ENCODE data around the gene TET2. TPM values are rescaled to one million over a fixed set of nuclear protein-coding genes. Genes with fewer than 3 reads are reported as not detected.

TET2 gene
- total RNA-seq, 1 experiment from 2014 or later = 22.8 TPM

GRCh38 chr4:105283501-105283900 lies 136.8 kb downstream of the TET2 start:
- TF ChIP-seq, protein P1, sequence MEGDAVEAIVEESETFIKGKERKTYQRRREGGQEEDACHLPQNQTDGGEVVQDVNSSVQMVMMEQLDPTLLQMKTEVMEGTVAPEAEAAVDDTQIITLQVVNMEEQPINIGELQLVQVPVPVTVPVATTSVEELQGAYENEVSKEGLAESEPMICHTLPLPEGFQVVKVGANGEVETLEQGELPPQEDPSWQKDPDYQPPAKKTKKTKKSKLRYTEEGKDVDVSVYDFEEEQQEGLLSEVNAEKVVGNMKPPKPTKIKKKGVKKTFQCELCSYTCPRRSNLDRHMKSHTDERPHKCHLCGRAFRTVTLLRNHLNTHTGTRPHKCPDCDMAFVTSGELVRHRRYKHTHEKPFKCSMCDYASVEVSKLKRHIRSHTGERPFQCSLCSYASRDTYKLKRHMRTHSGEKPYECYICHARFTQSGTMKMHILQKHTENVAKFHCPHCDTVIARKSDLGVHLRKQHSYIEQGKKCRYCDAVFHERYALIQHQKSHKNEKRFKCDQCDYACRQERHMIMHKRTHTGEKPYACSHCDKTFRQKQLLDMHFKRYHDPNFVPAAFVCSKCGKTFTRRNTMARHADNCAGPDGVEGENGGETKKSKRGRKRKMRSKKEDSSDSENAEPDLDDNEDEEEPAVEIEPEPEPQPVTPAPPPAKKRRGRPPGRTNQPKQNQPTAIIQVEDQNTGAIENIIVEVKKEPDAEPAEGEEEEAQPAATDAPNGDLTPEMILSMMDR (conservative IDR thresholded peaks at IDR 0.05; ENCODE audit: low read depth, low read length) = no peak
- TF ChIP-seq EZH2 (IDR thresholded peaks at IDR 0.05; ENCODE audit: borderline replicate concordance, low read depth, low read length, poor library complexity, severe bottlenecking) = no peak
- Histone ChIP-seq H3K27me3 (replicated peaks; ENCODE audit: insufficient read depth, low read depth, low read length, poor library complexity) (no peaks in the 10 kb centered on the region), H3K4me3 (ENCODE audit: low read depth, low read length, poor library complexity, severe bottlenecking) (no peak overlapping the region), H3K27ac (ENCODE audit: low read depth, low read length, poor library complexity, severe bottlenecking) (no peak overlapping the region), H3K36me3 (ENCODE audit: insufficient read depth, low read length, poor library complexity, severe bottlenecking) (no peaks in the 10 kb centered on the region), H3K9me3 (ENCODE audit: low read depth, low read length, poor library complexity, severe bottlenecking) (no peaks in the 10 kb centered on the region), H3K4me1 (ENCODE audit: insufficient read depth, low read length, poor library complexity, severe bottlenecking) (no peaks in the 10 kb centered on the region)
- BruUV-seq (replicated peaks) = no TSS peak
- DNase-seq (ENCODE audit: low spot score) = no peak
- CTCF ChIA-PET = interaction anchor here (0.7 kb wide), 1 partner anchor 11 kb away, joined by 9 read pairs; no protein-coding TSS in a partner anchor
- POLR2A ChIA-PET (ENCODE audit: low non-redundant PET) = no interaction called here
- intact Hi-C loops (cut with micrococcal nuclease; ENCODE audit: unreplicated experiment) = no loop called here

GRCh38 chr4:105288121-105288520 lies 141.4 kb downstream of the TET2 start:
- no TSS peak for BruUV-seq (replicated peaks)

GRCh38 chr4:105291925-105292324 lies 145.2 kb downstream of the TET2 start:
- no peaks in the 10 kb centered on the region for H3K4me1 ChIP-seq (ENCODE audit: insufficient read depth, low read length, poor library complexity, severe bottlenecking)
- BruUV-seq (replicated peaks) = no TSS peak
- POLR2A ChIA-PET (ENCODE audit: low non-redundant PET) = no interaction called here
- no peaks in the 10 kb centered on the region for H3K27me3 ChIP-seq (replicated peaks; ENCODE audit: insufficient read depth, low read depth, low read length, poor library complexity)
- H3K9me3 ChIP-seq (ENCODE audit: low read depth, low read length, poor library complexity, severe bottlenecking) = no peaks in the 10 kb centered on the region
- CTCF ChIA-PET = no interaction called here
- intact Hi-C loops (cut with micrococcal nuclease; ENCODE audit: unreplicated experiment) = no loop called here
- H3K4me3 ChIP-seq (ENCODE audit: low read depth, low read length, poor library complexity, severe bottlenecking) = no peak overlapping the region
- TF ChIP-seq, protein P1 (conservative IDR thresholded peaks at IDR 0.05; ENCODE audit: low read depth, low read length) = no peak
- no peak for TF ChIP-seq EZH2 (IDR thresholded peaks at IDR 0.05; ENCODE audit: borderline replicate concordance, low read depth, low read length, poor library complexity, severe bottlenecking)
- H3K36me3 ChIP-seq (ENCODE audit: insufficient read depth, low read length, poor library complexity, severe bottlenecking) = no peaks in the 10 kb centered on the region
- H3K27ac ChIP-seq (ENCODE audit: low read depth, low read length, poor library complexity, severe bottlenecking) = no peak overlapping the region
- no peak for DNase-seq (ENCODE audit: low spot score)

More at GRCh38 chr4:105288121-105288520, 141.4 kb downstream of the TET2 start:
- TF ChIP-seq, protein P1 (conservative IDR thresholded peaks at IDR 0.05; ENCODE audit: low read depth, low read length) = no peak
- no peak for TF ChIP-seq EZH2 (IDR thresholded peaks at IDR 0.05; ENCODE audit: borderline replicate concordance, low read depth, low read length, poor library complexity, severe bottlenecking)
- no peaks in the 10 kb centered on the region for H3K27me3 ChIP-seq (replicated peaks; ENCODE audit: insufficient read depth, low read depth, low read length, poor library complexity)
- intact Hi-C loops (cut with micrococcal nuclease; ENCODE audit: unreplicated experiment) = no loop called here
- no peaks in the 10 kb centered on the region for H3K36me3 ChIP-seq (ENCODE audit: insufficient read depth, low read length, poor library complexity, severe bottlenecking)
- ChIA-PET CTCF (no interaction called here), POLR2A (ENCODE audit: low non-redundant PET) (no interaction called here)
- no peak for DNase-seq (ENCODE audit: low spot score)
- no peaks in the 10 kb centered on the region for H3K4me1 ChIP-seq (ENCODE audit: insufficient read depth, low read length, poor library complexity, severe bottlenecking)
- H3K4me3 ChIP-seq (ENCODE audit: low read depth, low read length, poor library complexity, severe bottlenecking) = no peak overlapping the region
- H3K9me3 ChIP-seq (ENCODE audit: low read depth, low read length, poor library complexity, severe bottlenecking) = no peaks in the 10 kb centered on the region
- H3K27ac ChIP-seq (ENCODE audit: low read depth, low read length, poor library complexity, severe bottlenecking) = no peak overlapping the region

All from A673 (cell line).